ENCODE data around the gene KCTD2.
"Not testable (repeated sequence)": the region's sequence is repeated elsewhere in the genome, so short reads cannot be mapped to it uniquely, and the experiment has no call there.

KCTD2 gene

DNA sequence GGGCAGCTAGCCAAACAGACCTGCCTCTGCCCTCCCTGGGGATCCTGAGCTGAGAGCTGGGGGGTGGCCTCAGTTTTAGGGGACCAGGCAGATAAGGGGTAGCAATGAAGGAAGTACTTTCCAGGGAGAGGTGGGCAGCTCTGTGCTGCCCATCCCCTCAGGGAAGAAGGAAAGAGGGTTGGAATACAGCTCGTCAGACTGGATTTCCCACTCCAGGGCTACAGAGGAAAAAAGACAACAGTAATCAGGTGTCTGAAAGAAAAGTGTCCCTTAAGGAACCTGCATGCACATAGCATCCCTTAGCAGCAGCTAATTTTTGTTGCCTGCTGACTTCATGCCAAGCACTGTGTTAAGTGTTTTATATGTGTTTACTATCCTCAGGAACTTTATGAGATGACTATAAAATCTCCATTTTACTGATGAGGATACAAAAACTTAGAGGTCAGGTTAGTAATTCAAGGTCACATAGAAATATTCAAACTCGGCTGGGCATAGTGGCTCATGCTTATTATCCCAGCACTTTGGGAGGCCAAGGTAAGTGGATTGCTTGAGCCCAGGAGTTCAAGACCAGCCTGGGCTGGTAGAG is 37.8 kb upstream of the KCTD2 start:
- no peak for TF ChIP-seq JUND (IDR thresholded peaks at IDR 0.05; ENCODE audit: low read depth)
- DNase-seq (ENCODE audit: low read depth in 1 of 2, low spot score in 1 of 2) = peak; percentile 65 to 85
- in situ Hi-C loops (cut with HindIII; ENCODE audit: low pct_unique_long_range_greater_than_20kb, low sequenced_read_pairs) = no loop called here

DNA sequence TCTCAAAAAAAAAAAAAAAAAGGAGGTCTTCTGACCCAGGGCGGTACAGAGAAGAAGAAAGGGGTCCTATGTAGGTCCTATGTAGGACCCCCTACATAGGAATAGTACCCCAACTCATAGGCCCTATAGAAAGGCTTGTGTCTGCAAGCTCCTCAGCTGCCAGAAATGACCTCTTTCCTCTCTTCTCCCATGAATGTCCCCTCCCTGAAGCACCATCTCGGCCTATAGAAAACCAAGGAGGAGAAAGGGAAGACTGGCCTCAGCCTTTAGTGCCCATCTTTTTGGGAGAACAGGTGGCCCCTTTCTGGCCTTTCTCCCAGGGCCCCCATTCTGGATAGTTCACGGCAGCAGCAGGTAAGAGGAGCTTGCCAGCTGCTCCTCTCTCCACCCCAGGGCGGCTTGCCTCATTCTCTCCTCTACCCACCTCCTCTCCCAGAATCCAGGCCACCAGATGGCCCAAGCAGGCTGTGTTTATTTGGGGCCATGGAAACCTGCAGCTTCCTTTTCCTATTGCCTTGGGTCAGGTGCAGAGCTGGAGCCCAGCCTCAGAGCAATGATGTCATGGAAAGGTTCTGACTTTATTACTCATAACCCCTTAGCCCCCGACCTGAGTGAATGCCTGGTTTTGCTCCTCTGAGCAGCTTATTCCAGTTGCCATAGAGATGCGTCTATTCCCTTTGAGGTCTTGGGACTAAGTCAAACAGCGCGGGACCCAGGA is 36.2 kb upstream of the KCTD2 start:
- DNase-seq (ENCODE audit: low read depth in 1 of 2, low spot score in 1 of 2) = peak; percentile 67 to 89
- in situ Hi-C loops (cut with HindIII; ENCODE audit: low pct_unique_long_range_greater_than_20kb, low sequenced_read_pairs) = no loop called here
- TF ChIP-seq JUND (IDR thresholded peaks at IDR 0.05; ENCODE audit: low read depth) = no peak

DNA sequence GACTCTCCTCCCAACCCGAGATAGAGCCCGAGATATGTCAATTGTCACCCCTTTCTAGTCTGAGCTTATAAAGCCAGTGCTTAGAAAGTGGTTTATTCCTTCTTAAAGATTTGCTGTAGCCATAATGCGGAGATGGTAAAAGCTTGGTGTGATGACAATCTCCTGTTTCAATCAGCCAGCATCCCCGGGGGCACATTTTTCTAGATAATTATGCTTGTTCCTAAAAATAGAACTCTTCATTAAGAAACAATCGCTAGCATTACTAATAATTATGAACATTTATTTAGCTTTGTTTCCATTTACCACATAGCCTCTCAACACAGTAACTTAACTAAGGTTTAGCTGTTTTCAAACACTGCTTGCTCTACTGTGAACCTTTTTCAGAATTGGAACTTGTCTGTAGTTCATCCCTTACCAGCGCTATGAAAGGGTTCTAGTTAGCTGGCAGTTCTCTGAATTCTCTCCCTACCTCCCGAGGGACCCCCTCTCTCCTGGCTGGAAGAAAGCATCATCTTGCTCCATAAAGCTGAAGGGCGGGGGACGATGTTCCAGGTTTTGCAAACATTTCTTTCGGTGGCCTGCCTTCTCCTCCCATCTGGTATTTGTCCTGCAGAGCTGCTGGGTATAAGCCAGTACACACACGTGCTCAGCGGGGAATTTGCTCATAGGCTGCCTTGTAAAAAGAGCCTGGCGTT is 35.5 kb upstream of the KCTD2 start:
- DNase-seq (ENCODE audit: low read depth in 1 of 2, low spot score in 1 of 2) = peak; percentile 85 to 91
- in situ Hi-C loops (cut with HindIII; ENCODE audit: low pct_unique_long_range_greater_than_20kb, low sequenced_read_pairs) = no loop called here
- TF ChIP-seq JUND (IDR thresholded peaks at IDR 0.05; ENCODE audit: low read depth) = no peak

DNA sequence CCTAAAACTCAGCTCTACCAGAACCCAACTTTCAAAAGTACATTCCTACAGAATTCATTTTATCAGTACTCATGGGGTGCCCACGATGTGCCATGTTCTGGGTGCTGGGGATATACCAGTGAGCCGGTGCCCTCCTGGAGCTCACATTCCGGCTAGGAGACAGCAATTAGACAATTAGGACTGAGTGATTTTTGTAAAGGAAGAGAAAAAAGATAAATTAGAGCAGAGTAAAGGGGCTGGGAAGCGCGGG is 35.0 kb upstream of the KCTD2 start:
- no peak for DNase-seq (ENCODE audit: low read depth in 1 of 2, low spot score in 1 of 2)
- in situ Hi-C loops (cut with HindIII; ENCODE audit: low pct_unique_long_range_greater_than_20kb, low sequenced_read_pairs) = no loop called here
- no peak for TF ChIP-seq JUND (IDR thresholded peaks at IDR 0.05; ENCODE audit: low read depth)

DNA sequence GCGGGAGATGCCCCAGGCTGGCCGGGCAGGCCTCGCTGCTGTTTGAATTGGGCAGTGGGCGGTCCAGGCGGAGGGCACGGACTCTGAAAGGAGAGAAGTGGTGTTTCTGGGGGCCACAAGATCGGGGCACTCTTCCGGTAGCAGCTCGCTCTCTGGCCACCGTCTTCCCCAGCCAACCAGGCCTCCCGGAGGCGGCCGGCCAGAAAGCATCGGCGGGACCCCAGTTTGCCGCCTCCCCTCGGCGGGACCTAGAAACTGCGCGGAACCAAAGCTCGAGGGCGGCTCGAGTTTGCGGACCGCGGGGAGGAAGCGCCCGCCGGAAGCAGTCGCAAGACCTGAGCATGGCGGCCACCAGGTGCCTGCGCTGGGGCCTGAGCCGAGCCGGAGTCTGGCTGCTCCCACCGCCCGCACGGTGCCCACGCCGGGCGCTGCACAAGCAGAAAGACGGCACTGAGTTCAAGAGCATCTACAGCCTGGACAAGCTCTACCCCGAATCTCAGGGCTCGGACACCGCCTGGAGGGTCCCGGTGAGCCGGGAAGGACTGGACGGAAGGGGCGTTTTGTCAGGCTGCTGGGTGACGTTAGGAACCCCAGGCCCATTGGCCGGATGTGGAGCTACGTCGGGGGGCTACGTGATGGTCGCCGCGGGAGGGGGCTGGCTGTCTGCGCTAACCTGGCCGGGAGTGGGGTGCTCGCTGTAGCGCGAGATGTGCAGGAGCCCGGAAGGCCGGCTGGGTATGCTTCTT is 34.5 kb upstream of the KCTD2 start, which contains the start of gene MRPL58:
MRPL58 (plus strand) TSS at position 325 of the 746 bp plus-strand sequence; CDS start at position 342, 17 bp downstream.
- in situ Hi-C loops (cut with HindIII; ENCODE audit: low pct_unique_long_range_greater_than_20kb, low sequenced_read_pairs) = no loop called here
- TF ChIP-seq JUND (IDR thresholded peaks at IDR 0.05; ENCODE audit: low read depth) = no peak
- DNase-seq (ENCODE audit: low read depth in 1 of 2, low spot score in 1 of 2) = peak; percentile 73 to 91

DNA sequence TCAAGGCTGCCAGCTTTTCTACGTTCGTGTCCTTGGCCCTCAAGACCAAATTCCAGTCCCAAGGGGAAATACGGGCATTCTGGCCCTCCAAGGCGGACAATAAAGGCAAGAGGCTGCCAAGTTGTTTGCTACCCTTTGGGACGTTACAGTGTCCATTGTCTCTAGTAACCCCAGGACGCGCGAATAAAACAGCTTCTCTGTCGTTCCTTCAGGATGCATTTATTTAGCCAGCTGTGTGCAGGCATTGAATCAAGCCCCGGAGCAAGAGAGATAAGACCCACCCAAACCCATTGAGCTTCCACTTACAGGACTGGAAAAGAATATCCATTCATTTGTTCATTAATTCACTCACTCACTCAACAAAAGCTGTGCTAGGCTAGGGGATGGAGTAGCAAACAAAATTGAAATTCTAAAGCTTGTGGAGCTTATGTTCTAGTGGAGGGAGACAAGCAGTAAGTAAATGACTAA is 33.9 kb upstream of the KCTD2 start:
- no peak for TF ChIP-seq JUND (IDR thresholded peaks at IDR 0.05; ENCODE audit: low read depth)
- in situ Hi-C loops (cut with HindIII; ENCODE audit: low pct_unique_long_range_greater_than_20kb, low sequenced_read_pairs) = no loop called here
- no peak for DNase-seq (ENCODE audit: low read depth in 1 of 2, low spot score in 1 of 2)

DNA sequence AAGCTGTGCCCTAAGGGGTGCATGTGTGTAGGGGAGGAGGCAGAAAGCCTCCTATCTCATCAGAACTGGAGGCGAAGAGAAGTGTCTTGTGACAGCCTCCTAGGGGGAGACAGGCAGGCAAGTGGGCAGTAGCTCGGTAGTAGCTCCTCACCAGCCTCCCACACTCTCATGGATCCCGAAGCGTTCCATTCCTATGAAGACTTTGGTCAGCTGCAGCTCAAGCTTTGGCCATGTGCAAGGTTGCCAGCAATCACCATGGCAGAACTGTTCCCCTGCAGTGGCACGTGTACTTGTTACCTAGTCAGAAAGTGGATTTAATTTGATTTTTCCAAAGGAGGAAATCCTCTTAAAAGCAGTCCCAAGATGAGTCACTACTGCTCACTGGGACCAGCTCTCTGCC is 27.9 kb upstream of the KCTD2 start:
- no peak for DNase-seq (ENCODE audit: low read depth in 1 of 2, low spot score in 1 of 2)
- in situ Hi-C loops (cut with HindIII; ENCODE audit: low pct_unique_long_range_greater_than_20kb, low sequenced_read_pairs) = no loop called here

DNA sequence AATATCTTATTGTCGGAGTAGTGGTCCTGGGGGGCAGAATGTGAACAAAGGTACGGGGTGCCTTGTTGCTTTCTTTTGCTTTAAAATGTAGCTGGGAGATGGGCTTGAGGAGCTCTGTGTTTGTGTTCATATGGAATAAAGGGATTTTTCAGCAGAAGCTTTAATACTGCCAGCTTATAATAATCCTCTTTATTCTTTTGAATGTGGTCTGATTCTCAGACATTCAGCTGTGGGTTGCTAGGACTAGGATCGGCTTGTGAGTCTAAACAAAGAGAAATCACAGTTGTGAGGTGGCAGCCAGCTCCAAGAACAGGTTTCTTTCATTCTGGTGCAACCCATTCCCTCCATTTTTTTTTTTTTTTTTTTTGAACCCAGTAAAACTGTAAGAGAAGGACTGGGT is 27.3 kb upstream of the KCTD2 start:
- in situ Hi-C loops (cut with HindIII; ENCODE audit: low pct_unique_long_range_greater_than_20kb, low sequenced_read_pairs) = no loop called here
- DNase-seq (ENCODE audit: low read depth in 1 of 2, low spot score in 1 of 2) = no peak
- no peak for TF ChIP-seq JUND (IDR thresholded peaks at IDR 0.05; ENCODE audit: low read depth)

More for the DNA sequence above, 27.9 kb upstream of the KCTD2 start:
- TF ChIP-seq JUND (IDR thresholded peaks at IDR 0.05; ENCODE audit: low read depth) = no peak

DNA sequence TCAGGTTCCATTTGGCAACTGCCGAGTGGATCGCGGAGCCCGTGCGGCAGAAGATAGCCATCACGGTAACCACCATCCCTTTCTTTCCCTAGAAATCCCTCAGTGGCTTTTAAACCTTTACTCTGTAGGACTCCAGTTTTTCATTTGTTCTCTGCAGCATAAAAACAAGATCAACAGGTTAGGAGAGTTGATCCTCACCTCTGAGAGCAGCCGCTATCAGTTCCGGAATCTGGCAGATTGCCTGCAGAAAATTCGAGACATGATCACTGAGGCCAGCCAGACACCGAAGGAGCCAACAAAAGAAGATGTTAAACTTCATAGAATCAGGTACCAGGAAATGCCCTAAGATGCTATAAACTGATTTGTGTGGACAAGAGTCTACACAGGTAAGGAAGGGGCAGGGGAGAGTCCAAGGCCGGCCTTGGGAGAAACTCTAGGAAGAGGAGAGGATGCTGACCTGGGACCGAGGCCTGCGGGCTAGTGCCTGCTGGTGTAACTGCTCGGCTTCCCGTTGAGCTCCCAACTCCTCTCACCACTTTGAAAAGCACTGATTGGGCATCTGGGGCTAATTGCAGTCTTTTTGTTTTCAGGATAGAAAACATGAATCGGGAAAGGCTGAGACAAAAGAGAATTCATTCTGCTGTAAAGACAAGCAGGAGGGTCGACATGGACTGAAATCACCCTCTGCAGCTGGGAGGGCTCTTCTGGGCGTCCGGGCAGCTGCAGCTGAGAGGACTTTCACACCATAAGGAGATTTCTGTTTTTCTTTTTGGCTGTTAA is 26.5 kb upstream of the KCTD2 start:
- in situ Hi-C loops (cut with HindIII; ENCODE audit: low pct_unique_long_range_greater_than_20kb, low sequenced_read_pairs) = no loop called here
- no peak for DNase-seq (ENCODE audit: low read depth in 1 of 2, low spot score in 1 of 2)
- TF ChIP-seq JUND (IDR thresholded peaks at IDR 0.05; ENCODE audit: low read depth) = no peak

DNA sequence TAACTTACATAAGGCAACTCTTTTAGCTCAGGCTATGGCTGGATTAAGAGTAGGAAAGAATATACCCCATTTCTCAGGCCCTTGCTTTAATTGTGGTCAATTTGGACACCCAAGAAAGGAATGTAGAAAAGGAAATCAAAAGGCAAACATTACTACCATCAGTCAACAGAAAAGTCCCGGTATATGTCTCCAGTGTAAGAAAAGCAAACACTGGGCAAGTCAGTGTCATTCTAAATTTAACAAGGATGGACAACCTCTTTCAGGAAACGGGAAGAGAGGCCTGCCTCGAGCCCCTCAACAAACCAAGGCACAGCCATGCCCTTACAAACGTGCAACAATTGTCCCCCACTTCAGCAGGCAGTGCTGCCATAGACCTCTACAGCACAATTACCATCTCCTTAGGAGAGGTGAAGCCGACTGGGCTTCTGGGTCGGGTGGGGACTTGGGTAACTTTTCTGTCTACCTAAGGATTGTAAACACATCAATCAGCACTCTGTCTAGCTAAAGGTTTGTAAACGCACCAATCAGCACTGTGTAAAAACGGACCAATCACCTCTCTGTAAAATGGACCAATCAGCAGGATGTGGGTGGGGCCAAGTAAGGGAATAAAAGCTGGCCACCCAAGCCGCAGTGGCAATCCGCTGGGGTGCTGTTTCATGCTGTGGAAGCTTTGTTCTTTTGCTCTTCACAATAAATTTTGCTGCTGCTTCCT is 22.2 kb upstream of the KCTD2 start:
- no peak for TF ChIP-seq JUND (IDR thresholded peaks at IDR 0.05; ENCODE audit: low read depth)
- in situ Hi-C loops (cut with HindIII; ENCODE audit: low pct_unique_long_range_greater_than_20kb, low sequenced_read_pairs) = no loop called here
- DNase-seq (ENCODE audit: low read depth in 1 of 2, low spot score in 1 of 2) = no peak

DNA sequence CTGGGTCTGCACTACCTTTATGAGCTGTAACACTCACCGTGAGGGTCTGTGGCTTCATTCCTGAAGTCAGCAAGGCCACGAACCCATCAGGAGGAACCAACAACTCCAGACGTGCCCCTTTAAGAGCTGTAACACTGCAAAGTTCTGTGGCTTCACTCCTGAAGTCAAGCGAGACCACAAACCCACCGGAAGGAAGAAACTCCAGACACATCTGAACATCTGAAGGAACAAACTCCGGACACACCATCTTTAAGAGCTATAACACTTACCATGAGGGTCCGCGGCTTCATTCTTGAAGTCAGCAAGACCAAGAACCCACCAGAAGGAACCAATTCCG is 21.7 kb upstream of the KCTD2 start:
- DNase-seq (ENCODE audit: low read depth in 1 of 2, low spot score in 1 of 2); in situ Hi-C loops (cut with HindIII; ENCODE audit: low pct_unique_long_range_greater_than_20kb, low sequenced_read_pairs): not testable (repeated sequence)

DNA sequence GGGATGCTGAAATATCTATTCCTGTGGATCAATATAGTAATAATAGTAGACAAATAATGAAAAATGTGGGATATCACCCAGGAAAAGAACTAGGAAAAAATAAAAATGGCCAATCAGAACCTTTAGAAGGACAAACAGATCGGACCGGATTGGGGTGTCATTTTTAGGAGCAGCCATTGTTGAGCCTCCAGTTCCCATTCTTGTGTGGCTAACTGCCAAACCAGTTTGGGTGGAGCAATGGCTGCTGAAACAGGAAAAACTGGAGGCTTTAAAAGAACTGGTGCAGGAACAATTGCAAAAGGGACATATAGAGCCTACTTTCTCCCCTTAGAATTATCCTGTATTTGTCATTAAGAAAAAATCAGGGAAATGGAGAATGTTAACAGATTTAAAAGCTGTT is 20.4 kb upstream of the KCTD2 start:
- in situ Hi-C loops (cut with HindIII; ENCODE audit: low pct_unique_long_range_greater_than_20kb, low sequenced_read_pairs) = not testable (repeated sequence)

More for the DNA sequence above, 20.4 kb upstream of the KCTD2 start:
- DNase-seq (ENCODE audit: low read depth in 1 of 2, low spot score in 1 of 2) = peak in 1 of 2 experiments; percentile 39
